CD4-positive, alpha-beta T cell (primary cell): ENCODE data around the gene DFFB. TPM values are rescaled to one million over a fixed set of nuclear protein-coding genes. Genes with fewer than 3 reads are reported as not detected.

ENCODE experiments used
- ATAC-seq: fragments of 200-7000 bp; cut with Tn5 transposase; one replicate; pipeline ENCODE4 v1.10.0; 2022; ENCODE audit warnings: mild to moderate bottlenecking; ENCODE audit not compliant: poor library complexity
- CTCF ChIA-PET: fragments of 350-600 bp; sonication (Branson Sonifier 250); formaldehyde crosslinking; loops from one replicate; lab custom pipeline; 2021; ENCODE audit warnings: antibody characterized with exemption, inconsistent platforms; lab: Charles Lee
- POLR2A ChIA-PET: fragments of 350-600 bp; sonication (Branson Sonifier 250); formaldehyde crosslinking; loops from one replicate; lab custom pipeline; 2021; ENCODE audit warnings: antibody characterized with exemption, inconsistent platforms; lab: Charles Lee
- DNase-seq, 14 experiments: peaks; one replicate each; pipeline ENCODE4 v3.0.0-alpha.2; 2013 to 2020; ENCODE audit warnings: mixed read lengths in 2 of 14
- H3K27ac ChIP-seq, 2 donors: one replicate each; pipeline versions ENCODE4 v1.5.1 to v1.7.0; 2013; ENCODE audit warnings: low read length in 2 of 2, low read depth in 1 of 2, mild to moderate bottlenecking in 1 of 2
- H3K27me3 ChIP-seq, 2 experiments: 1 replicate in 1 of 2; 2 replicates in 1 of 2; pipeline versions ENCODE4 v1.6.1 to v1.7.0; 2013; ENCODE audit warnings: low read length in 2 of 2, control low read depth in 1 of 2, mild to moderate bottlenecking in 1 of 2, moderate library complexity in 1 of 2; ENCODE audit not compliant: insufficient read depth in 2 of 2, control insufficient read depth in 1 of 2
- H3K36me3 ChIP-seq: one replicate; pipeline ENCODE4 v1.6.1; 2013; ENCODE audit warnings: low read length, control low read depth; ENCODE audit not compliant: insufficient read depth
- H3K4me1 ChIP-seq: one replicate; pipeline ENCODE4 v1.6.1; 2013; ENCODE audit warnings: low read length, control low read depth; ENCODE audit not compliant: insufficient read depth
- H3K4me3 ChIP-seq: one replicate; pipeline ENCODE4 v1.5.1; 2013; ENCODE audit warnings: mild to moderate bottlenecking, low read length, moderate library complexity
- H3K9me3 ChIP-seq, 2 experiments: 1 replicate in 1 of 2; 2 replicates in 1 of 2; pipeline versions ENCODE4 v1.6.1 to v1.7.0; 2013; ENCODE audit warnings: low read length in 2 of 2, mild to moderate bottlenecking in 2 of 2, control low read depth in 1 of 2, moderate library complexity in 1 of 2; ENCODE audit not compliant: control insufficient read depth in 1 of 2, insufficient read depth in 1 of 2
- H3K27ac Mint-ChIP-seq: one replicate; pipeline ENCODE4 v1.8.0; 2020; ENCODE audit warnings: mixed read lengths
- H3K27me3 Mint-ChIP-seq: one replicate; pipeline ENCODE4 v1.8.0; 2021; ENCODE audit warnings: mixed read lengths
- H3K36me3 Mint-ChIP-seq: one replicate; pipeline ENCODE4 v1.8.0; 2021; ENCODE audit warnings: low read depth, mixed read lengths
- H3K4me1 Mint-ChIP-seq: one replicate; pipeline ENCODE4 v1.8.0; 2021; ENCODE audit warnings: low read depth, mixed read lengths
- H3K4me3 Mint-ChIP-seq: one replicate; pipeline ENCODE4 v1.8.0; 2020; ENCODE audit warnings: mild to moderate bottlenecking, mixed read lengths
- H3K9me3 Mint-ChIP-seq: one replicate; pipeline ENCODE4 v1.8.0; 2020; ENCODE audit warnings: mixed read lengths
- CTCF ChIP-seq: fragments of 200-600 bp; IDR thresholded peaks from one replicate; pipeline ENCODE4 v1.8.0; 2022; ENCODE audit warnings: antibody characterized with exemption, mild to moderate bottlenecking
- intact Hi-C, 2 experiments: fragments of 100-400 bp; cut with DNase I in 1 of 2; cut with micrococcal nuclease in 1 of 2; formaldehyde crosslinking; loops; one replicate each; pipeline versions ENCODE4 v1.15.1 to v1.9.0; 2023 to 2025; cut with DNase I, micrococcal nuclease
- total RNA-seq, 174 experiments: library from RNA in 2 of 174; stranded (reverse) in 2 of 174; gene quantifications; one replicate each; pipeline ENCODE4 v1.2.3 and lab custom pipeline; 2021 to 2026

DFFB gene
- total RNA-seq, 2 experiments from 2014 or later = 6.7 to 6.8 TPM

- no peak overlapping the region for H3K27ac Mint-ChIP-seq
- TF ChIP-seq CTCF = no peak
- H3K36me3 ChIP-seq = peaks cover 70% of the 10 kb centered on the region
- H3K9me3 Mint-ChIP-seq = peaks cover 1% of the 10 kb centered on the region
- no peaks in the 10 kb centered on the region for H3K4me1 Mint-ChIP-seq
- DNase-seq = no peak
- CTCF ChIA-PET = interaction anchor here (0.7 kb wide), 1 partner anchor 399 kb away, joined by 3 read pairs; no protein-coding TSS in a partner anchor
- no peak overlapping the region for H3K4me3 ChIP-seq
- POLR2A ChIA-PET = no interaction called here
- H3K36me3 Mint-ChIP-seq = peaks cover 86% of the 10 kb centered on the region
- no peak overlapping the region for H3K4me3 Mint-ChIP-seq
- H3K4me1 ChIP-seq = no peaks in the 10 kb centered on the region
- H3K27me3 ChIP-seq = no peaks in the 10 kb centered on the region
- H3K27ac ChIP-seq = no peak overlapping the region
- H3K27me3 Mint-ChIP-seq = no peaks in the 10 kb centered on the region
- peaks cover 8 to 9% of the 10 kb centered on the region in 2 experiments for H3K9me3 ChIP-seq
- intact Hi-C loops = no loop called here
- no peak for ATAC-seq
Observed at GRCh38 chr1:3836421-3836820, 20.9 kb upstream of the DFFB start.

GRCh38 chr1:3837200-3837599 is 20.1 kb upstream of the DFFB start:
- Histone ChIP-seq H3K9me3 (peaks cover 8 to 9% of the 10 kb centered on the region in 2 experiments), H3K4me1 (no peaks in the 10 kb centered on the region), H3K27me3 (no peaks in the 10 kb centered on the region), H3K4me3 (no peak overlapping the region), H3K36me3 (peaks cover 68% of the 10 kb centered on the region), H3K27ac (no peak overlapping the region)
- CTCF ChIA-PET = no interaction called here
- ATAC-seq = no peak
- Mint-ChIP-seq H3K9me3 (peaks cover 1% of the 10 kb centered on the region), H3K36me3 (peaks cover 85% of the 10 kb centered on the region), H3K4me3 (no peak overlapping the region), H3K27me3 (no peaks in the 10 kb centered on the region), H3K27ac (no peak overlapping the region), H3K4me1 (no peaks in the 10 kb centered on the region)
- intact Hi-C loops = no loop called here
- no peak for DNase-seq
- TF ChIP-seq CTCF = no peak
- POLR2A ChIA-PET = no interaction called here

- Histone ChIP-seq H3K27ac (no peak overlapping the region), H3K27me3 (no peaks in the 10 kb centered on the region), H3K36me3 (peaks cover 68% of the 10 kb centered on the region), H3K9me3 (peaks cover 8 to 9% of the 10 kb centered on the region in 2 experiments), H3K4me1 (no peaks in the 10 kb centered on the region), H3K4me3 (no peak overlapping the region)
- H3K4me3 Mint-ChIP-seq = no peak overlapping the region
- ChIA-PET CTCF (no interaction called here), POLR2A (no interaction called here)
- ATAC-seq = no peak
- H3K27ac Mint-ChIP-seq = no peak overlapping the region
- TF ChIP-seq CTCF = no peak
- intact Hi-C loops = no loop called here
- peaks cover 85% of the 10 kb centered on the region for H3K36me3 Mint-ChIP-seq
- peaks cover 1% of the 10 kb centered on the region for H3K9me3 Mint-ChIP-seq
- no peaks in the 10 kb centered on the region for H3K4me1 Mint-ChIP-seq
- DNase-seq = no peak
- H3K27me3 Mint-ChIP-seq = no peaks in the 10 kb centered on the region
Observed at GRCh38 chr1:3837685-3838084, 19.6 kb upstream of the DFFB start.
